Measurements from ENCODE around the gene ALG2. TPM values are rescaled to one million over a fixed set of nuclear protein-coding genes. Genes with fewer than 3 reads are reported as not detected.

Gene ALG2
- total and polyA plus RNA-seq, 9 of the 15 experiments (the other 6 are each of a cell fraction or from before 2014, with no cell fraction given): 4.9 to 41.9 (median 20.2) TPM

DNA sequence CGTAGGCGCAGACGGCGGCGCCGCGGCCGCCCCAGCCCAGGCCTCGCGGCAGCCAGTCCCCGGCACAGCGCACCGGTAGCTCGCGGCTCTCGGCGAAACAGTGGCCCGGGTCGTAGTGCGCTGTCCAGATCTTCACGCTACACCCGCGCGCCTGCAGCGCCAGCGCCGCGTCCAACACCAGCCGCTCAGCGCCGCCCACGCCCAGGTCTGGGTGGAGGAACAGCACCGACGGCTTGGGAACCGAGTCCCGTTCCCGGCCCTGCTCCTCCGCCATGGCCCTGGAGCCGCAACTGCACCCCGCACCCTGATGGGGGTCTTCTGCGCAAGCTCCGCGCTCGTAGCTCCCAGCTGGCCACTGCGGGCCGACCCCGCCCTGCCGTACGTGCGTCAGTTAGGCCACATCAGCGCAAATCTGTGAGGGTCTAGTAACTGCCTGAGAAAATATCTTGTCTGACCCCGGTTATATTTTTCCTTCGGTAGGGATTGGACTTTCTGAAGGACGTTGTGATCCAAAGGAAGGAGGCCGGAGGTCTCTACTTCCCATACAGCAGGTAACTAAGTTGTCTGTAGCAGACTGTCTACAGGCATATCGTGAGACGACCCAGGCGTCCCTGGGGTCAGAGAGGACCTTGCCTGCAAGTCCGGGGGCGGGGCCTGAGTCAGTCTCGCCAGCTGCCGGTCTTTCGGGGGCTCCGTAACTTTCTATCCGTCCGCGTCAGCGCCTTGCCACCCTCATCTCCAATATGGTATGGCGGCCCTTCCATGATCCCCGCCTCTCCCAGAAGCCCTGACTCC lies at the start of gene ALG2, which contains the start of gene SEC61B (continued):
- peak; percentile 14; the same call in 1 of the 2 replicates for TF ChIP-seq TEAD4 (IDR thresholded peaks at IDR 0.05; ENCODE audit: low read length)
- TF ChIP-seq TEAD4 (CRISPR knock-in tag; IDR thresholded peaks at IDR 0.05; ENCODE audit: borderline replicate concordance): no peak
- no peak for TF ChIP-seq ELF4 (CRISPR knock-in tag; IDR thresholded peaks at IDR 0.05)
- peak; percentile 44 for TF ChIP-seq MEIS2 (IDR thresholded peaks at IDR 0.05; ENCODE audit: partially characterized antibody)
- TF ChIP-seq NCOR1 (IDR thresholded peaks at IDR 0.05): peak; percentile 14; the same call in 1 of the 2 replicates
- no peak for TF ChIP-seq ETV5 (CRISPR knock-in tag; IDR thresholded peaks at IDR 0.05; ENCODE audit: low read depth)
- no peak for TF ChIP-seq RCOR1 (IDR thresholded peaks at IDR 0.05; ENCODE audit: borderline replicate concordance in 1 of 2, low read depth in 2 of 2, low read length in 2 of 2)
- no peak for TF ChIP-seq RFX7 (CRISPR knock-in tag; IDR thresholded peaks at IDR 0.05)
- no peak for TF ChIP-seq NUFIP1 (IDR thresholded peaks at IDR 0.05; ENCODE audit: partially characterized antibody)
- TF ChIP-seq, protein P1, sequence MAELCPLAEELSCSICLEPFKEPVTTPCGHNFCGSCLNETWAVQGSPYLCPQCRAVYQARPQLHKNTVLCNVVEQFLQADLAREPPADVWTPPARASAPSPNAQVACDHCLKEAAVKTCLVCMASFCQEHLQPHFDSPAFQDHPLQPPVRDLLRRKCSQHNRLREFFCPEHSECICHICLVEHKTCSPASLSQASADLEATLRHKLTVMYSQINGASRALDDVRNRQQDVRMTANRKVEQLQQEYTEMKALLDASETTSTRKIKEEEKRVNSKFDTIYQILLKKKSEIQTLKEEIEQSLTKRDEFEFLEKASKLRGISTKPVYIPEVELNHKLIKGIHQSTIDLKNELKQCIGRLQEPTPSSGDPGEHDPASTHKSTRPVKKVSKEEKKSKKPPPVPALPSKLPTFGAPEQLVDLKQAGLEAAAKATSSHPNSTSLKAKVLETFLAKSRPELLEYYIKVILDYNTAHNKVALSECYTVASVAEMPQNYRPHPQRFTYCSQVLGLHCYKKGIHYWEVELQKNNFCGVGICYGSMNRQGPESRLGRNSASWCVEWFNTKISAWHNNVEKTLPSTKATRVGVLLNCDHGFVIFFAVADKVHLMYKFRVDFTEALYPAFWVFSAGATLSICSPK (IDR thresholded peaks at IDR 0.05; ENCODE audit: borderline replicate concordance): no peak
- TF ChIP-seq NFXL1 (CRISPR knock-in tag; IDR thresholded peaks at IDR 0.05): no peak
- TF ChIP-seq, protein P2, sequence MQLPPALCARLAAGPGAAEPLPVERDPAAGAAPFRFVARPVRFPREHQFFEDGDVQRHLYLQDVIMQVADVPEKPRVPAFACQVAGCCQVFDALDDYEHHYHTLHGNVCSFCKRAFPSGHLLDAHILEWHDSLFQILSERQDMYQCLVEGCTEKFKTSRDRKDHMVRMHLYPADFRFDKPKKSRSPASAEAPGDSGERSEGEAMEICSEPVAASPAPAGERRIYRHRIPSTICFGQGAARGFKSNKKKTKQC (CRISPR knock-in tag; IDR thresholded peaks at IDR 0.05): no peak
- TF ChIP-seq EGR1 (conservative IDR thresholded peaks at IDR 0.05): peak; percentile 83
- peak; percentile 53 for TF ChIP-seq RB1 (IDR thresholded peaks at IDR 0.05; ENCODE audit: low read depth)
- TF ChIP-seq, protein P3, sequence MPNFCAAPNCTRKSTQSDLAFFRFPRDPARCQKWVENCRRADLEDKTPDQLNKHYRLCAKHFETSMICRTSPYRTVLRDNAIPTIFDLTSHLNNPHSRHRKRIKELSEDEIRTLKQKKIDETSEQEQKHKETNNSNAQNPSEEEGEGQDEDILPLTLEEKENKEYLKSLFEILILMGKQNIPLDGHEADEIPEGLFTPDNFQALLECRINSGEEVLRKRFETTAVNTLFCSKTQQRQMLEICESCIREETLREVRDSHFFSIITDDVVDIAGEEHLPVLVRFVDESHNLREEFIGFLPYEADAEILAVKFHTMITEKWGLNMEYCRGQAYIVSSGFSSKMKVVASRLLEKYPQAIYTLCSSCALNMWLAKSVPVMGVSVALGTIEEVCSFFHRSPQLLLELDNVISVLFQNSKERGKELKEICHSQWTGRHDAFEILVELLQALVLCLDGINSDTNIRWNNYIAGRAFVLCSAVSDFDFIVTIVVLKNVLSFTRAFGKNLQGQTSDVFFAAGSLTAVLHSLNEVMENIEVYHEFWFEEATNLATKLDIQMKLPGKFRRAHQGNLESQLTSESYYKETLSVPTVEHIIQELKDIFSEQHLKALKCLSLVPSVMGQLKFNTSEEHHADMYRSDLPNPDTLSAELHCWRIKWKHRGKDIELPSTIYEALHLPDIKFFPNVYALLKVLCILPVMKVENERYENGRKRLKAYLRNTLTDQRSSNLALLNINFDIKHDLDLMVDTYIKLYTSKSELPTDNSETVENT (CRISPR knock-in tag; IDR thresholded peaks at IDR 0.05): peak; percentile 56; the same call in 1 of the 2 replicates
- no peak for TF ChIP-seq ZNF780A (CRISPR knock-in tag; IDR thresholded peaks at IDR 0.05)
- 0 out of 2 replicates have a peak, but pooled peaks have one; percentile 64 for TF ChIP-seq ZNF76 (CRISPR knock-in tag; IDR thresholded peaks at IDR 0.05; ENCODE audit: borderline replicate concordance)
- no peak for TF ChIP-seq HDAC8 (tag; IDR thresholded peaks at IDR 0.05)
- TF ChIP-seq PCBP1 (IDR thresholded peaks at IDR 0.05; ENCODE audit: low read depth, low read length, poor library complexity, severe bottlenecking): peak; percentile 51
- TF ChIP-seq TAF7 (tag; IDR thresholded peaks at IDR 0.05): peak; percentile 70
- TF ChIP-seq OTX1 (CRISPR knock-in tag; IDR thresholded peaks at IDR 0.05): 0 out of 2 replicates have a peak, but pooled peaks have one; percentile 14
- TF ChIP-seq, protein P4, sequence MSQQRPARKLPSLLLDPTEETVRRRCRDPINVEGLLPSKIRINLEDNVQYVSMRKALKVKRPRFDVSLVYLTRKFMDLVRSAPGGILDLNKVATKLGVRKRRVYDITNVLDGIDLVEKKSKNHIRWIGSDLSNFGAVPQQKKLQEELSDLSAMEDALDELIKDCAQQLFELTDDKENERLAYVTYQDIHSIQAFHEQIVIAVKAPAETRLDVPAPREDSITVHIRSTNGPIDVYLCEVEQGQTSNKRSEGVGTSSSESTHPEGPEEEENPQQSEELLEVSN (IDR thresholded peaks at IDR 0.05; ENCODE audit: borderline replicate concordance in 1 of 2, extremely low read depth in 1 of 2, insufficient read depth in 1 of 2, insufficient read length in 1 of 2, low read depth in 1 of 2, low read length in 1 of 2, poor library complexity in 1 of 2, severe bottlenecking in 1 of 2): peak in 1 of 2 experiments; percentile 38
- TF ChIP-seq CBFA2T3 (IDR thresholded peaks at IDR 0.05): no peak
